Sigmoid colon (tissue), 7 donors: ENCODE results near the gene SMC3. TPM values are rescaled to one million over a fixed set of nuclear protein-coding genes. Genes with fewer than 3 reads are reported as not detected.

Experiments used
- DNase-seq: peaks from one replicate; pipeline ENCODE4 v3.0.0-alpha.2; 2019
- H3K27ac ChIP-seq, 4 donors: fragments of 200-600 bp; sonication (generic); one replicate each; pipeline ENCODE4 v1.5.1; 2016 to 2019; ENCODE audit warnings: mild to moderate bottlenecking in 1 of 4
- H3K27me3 ChIP-seq, 3 donors: fragments of 200-600 bp; sonication (generic); one replicate each; pipeline ENCODE4 v1.5.1; 2019; ENCODE audit warnings: mild to moderate bottlenecking in 1 of 3
- H3K36me3 ChIP-seq, 4 donors: fragments of 200-600 bp; sonication (generic); one replicate each; pipeline ENCODE4 v1.5.1; 2016 to 2019
- H3K4me1 ChIP-seq, 4 donors: fragments of 200-600 bp; sonication (generic); one replicate each; pipeline ENCODE4 v1.5.1; 2017 to 2019
- H3K4me3 ChIP-seq, 4 donors: fragments of 200-600 bp; sonication (generic); one replicate each; pipeline ENCODE4 v1.5.1; 2017 to 2019; ENCODE audit warnings: mild to moderate bottlenecking in 2 of 4, moderate library complexity in 1 of 4
- H3K9me3 ChIP-seq, 4 donors: fragments of 200-600 bp in 3 of 4; sonication (generic) in 3 of 4; one replicate each; pipeline versions ENCODE4 v1.5.1 to v1.6.1; 2013 to 2019
- EP300 ChIP-seq, 4 donors: sonication (generic); formaldehyde crosslinking; IDR thresholded peaks; one replicate each; pipeline ENCODE4 v1.6.1; 2017; ENCODE audit warnings: antibody characterized with exemption in 4 of 4
- POLR2A ChIP-seq, 2 donors: fragments of 450-650 bp; IDR thresholded peaks; one replicate each; pipeline ENCODE4 v1.6.1; 2016; ENCODE audit warnings: antibody characterized with exemption in 2 of 2, mild to moderate bottlenecking in 2 of 2, moderate library complexity in 2 of 2
- POLR2AphosphoS5 ChIP-seq, 4 donors: sonication (generic); formaldehyde crosslinking; IDR thresholded peaks; one replicate each; pipeline ENCODE4 v1.6.1; 2017; ENCODE audit warnings: antibody characterized with exemption in 4 of 4
- WGBS, 2 donors: extraction: QIAGEN DNeasy Blood & Tissue Kit; methylation state at CpG; one replicate each; pipeline ENCODE4 v1.1.7; 2013; 5-methylcytosine and 5-hydroxymethylcytosine counted together
- intact Hi-C: fragments of 100-400 bp; cut with DNase I; formaldehyde crosslinking; loops from one replicate; pipeline ENCODE4 v1.15.1; 2023
- polyA plus RNA-seq, 3 donors: library from polyadenylated mRNA; stranded (reverse); fragments of 200-250 nt; gene quantifications; one replicate each; pipeline ENCODE4 v1.2.3, GENCODE V29; 2013
- total RNA-seq, 4 donors: library from RNA; depleted of rRNA; stranded (reverse); fragments of >200 nt; gene quantifications; one replicate each; pipeline ENCODE4 v1.1.0, GENCODE V29; 2016
- TF ChIP-seq, protein P1 (sequence below), 4 experiments: fragments of 450-650 bp in 3 of 4; fragments of 200-600 bp in 1 of 4; IDR thresholded peaks; one replicate each; pipeline ENCODE4 v1.5.1; 2016 to 2019; ENCODE audit warnings: antibody characterized with exemption in 4 of 4, mild to moderate bottlenecking in 3 of 4, moderate library complexity in 2 of 4
- donor health status: healthy with polysubstance abuse.
- donor health status: Bipolar disorder and iron deficiency.
- donor health status: healthy.

The SMC3 gene
- total and polyA plus RNA-seq, 7 donors, result 12.6 to 43.5 (median 27.2) TPM

DNA sequence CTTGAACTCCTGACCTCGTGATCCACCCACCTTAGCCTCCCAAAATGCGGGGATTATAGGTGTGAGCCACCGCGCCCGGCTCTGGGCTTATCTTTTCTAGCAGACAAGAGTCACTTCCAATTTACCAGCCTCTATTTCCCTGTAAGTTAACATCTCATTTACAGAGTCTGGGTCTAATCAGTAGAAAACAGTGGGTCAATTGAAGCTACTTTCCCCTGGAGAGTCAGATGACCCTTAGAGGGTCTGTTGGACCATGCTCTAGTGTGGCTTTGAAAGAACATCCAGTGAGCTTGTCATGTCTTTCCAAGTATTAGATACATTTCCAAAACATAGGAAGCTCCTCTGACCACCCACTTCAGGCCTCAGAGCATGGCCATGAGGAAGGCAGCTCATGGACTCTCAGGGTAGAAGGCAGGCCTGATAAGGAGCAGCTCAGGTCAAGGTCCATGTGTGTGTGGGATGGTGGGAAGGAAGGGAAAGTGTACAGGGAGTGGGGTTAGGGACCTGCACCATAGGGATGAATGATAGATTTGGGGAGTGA is 49.1 kb downstream of the SMC3 start:
- TF ChIP-seq EP300 (IDR thresholded peaks at IDR 0.05), result no peak
- TF ChIP-seq POLR2AphosphoS5 (IDR thresholded peaks at IDR 0.05), result no peak
- TF ChIP-seq, protein P1, sequence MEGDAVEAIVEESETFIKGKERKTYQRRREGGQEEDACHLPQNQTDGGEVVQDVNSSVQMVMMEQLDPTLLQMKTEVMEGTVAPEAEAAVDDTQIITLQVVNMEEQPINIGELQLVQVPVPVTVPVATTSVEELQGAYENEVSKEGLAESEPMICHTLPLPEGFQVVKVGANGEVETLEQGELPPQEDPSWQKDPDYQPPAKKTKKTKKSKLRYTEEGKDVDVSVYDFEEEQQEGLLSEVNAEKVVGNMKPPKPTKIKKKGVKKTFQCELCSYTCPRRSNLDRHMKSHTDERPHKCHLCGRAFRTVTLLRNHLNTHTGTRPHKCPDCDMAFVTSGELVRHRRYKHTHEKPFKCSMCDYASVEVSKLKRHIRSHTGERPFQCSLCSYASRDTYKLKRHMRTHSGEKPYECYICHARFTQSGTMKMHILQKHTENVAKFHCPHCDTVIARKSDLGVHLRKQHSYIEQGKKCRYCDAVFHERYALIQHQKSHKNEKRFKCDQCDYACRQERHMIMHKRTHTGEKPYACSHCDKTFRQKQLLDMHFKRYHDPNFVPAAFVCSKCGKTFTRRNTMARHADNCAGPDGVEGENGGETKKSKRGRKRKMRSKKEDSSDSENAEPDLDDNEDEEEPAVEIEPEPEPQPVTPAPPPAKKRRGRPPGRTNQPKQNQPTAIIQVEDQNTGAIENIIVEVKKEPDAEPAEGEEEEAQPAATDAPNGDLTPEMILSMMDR (IDR thresholded peaks at IDR 0.05), result no peak
- no peak for TF ChIP-seq POLR2A (IDR thresholded peaks at IDR 0.05)
- intact Hi-C loops, result no loop called here

GRCh38 chr10:110617425-110618229 is 50.1 kb downstream of the SMC3 start:
- TF ChIP-seq, protein P1 (IDR thresholded peaks at IDR 0.05), result no peak
- TF ChIP-seq POLR2AphosphoS5 (IDR thresholded peaks at IDR 0.05) (no peak), POLR2A (IDR thresholded peaks at IDR 0.05) (no peak), EP300 (IDR thresholded peaks at IDR 0.05) (no peak)
- 87 to 95% methylated on average over 7 of the region's 7 CpGs for WGBS, 2 donors
- peak; percentile 53 for DNase-seq
- H3K4me1 ChIP-seq, result peaks cover 0 to 8% (median 0%) of the 10 kb centered on the region in 4 donors
- H3K27ac ChIP-seq, result no peak overlapping the region
- intact Hi-C loops, result no loop called here
- no peaks in the 10 kb centered on the region for H3K36me3 ChIP-seq
- no peaks in the 10 kb centered on the region for H3K9me3 ChIP-seq
- H3K4me3 ChIP-seq, result no peak overlapping the region
- no peaks in the 10 kb centered on the region for H3K27me3 ChIP-seq

More for the DNA sequence above, 49.1 kb downstream of the SMC3 start:
- no peaks in the 10 kb centered on the region for H3K9me3 ChIP-seq
- no peak overlapping the region for H3K4me3 ChIP-seq
- no peaks in the 10 kb centered on the region for H3K27me3 ChIP-seq
- no peak overlapping the region for H3K27ac ChIP-seq
- peaks cover 0 to 8% (median 0%) of the 10 kb centered on the region in 4 donors for H3K4me1 ChIP-seq
- 94 to 97% methylated on average over 5 of the region's 5 CpGs for WGBS, 2 donors
- H3K36me3 ChIP-seq, result no peaks in the 10 kb centered on the region
- DNase-seq, result no peak

- Histone ChIP-seq H3K36me3 (no peaks in the 10 kb centered on the region), H3K9me3 (no peaks in the 10 kb centered on the region), H3K27ac (no peak overlapping the region), H3K27me3 (no peaks in the 10 kb centered on the region), H3K4me3 (no peak overlapping the region), H3K4me1 (peaks cover 0 to 8% (median 0%) of the 10 kb centered on the region in 4 donors)
- intact Hi-C loops, result no loop called here
- DNase-seq, result no peak
- 73 to 77% methylated on average over 5 of the region's 5 CpGs for WGBS, 2 donors
- TF ChIP-seq, protein P1 (IDR thresholded peaks at IDR 0.05), result no peak
- no peak for TF ChIP-seq EP300 (IDR thresholded peaks at IDR 0.05)
- TF ChIP-seq POLR2A (IDR thresholded peaks at IDR 0.05), result no peak
- no peak for TF ChIP-seq POLR2AphosphoS5 (IDR thresholded peaks at IDR 0.05)
These were observed 50.7 kb downstream of the SMC3 start for GRCh38 chr10:110618230-110618610.

GRCh38 chr10:110619514-110620397 is 52.3 kb downstream of the SMC3 start:
- peaks cover 0 to 8% (median 0%) of the 10 kb centered on the region in 4 donors for H3K4me1 ChIP-seq
- no peaks in the 10 kb centered on the region for H3K36me3 ChIP-seq
- intact Hi-C loops, result no loop called here
- DNase-seq, result no peak
- no peak for TF ChIP-seq EP300 (IDR thresholded peaks at IDR 0.05)
- TF ChIP-seq, protein P1 (IDR thresholded peaks at IDR 0.05), result no peak
- no peak for TF ChIP-seq POLR2AphosphoS5 (IDR thresholded peaks at IDR 0.05)
- no peak for TF ChIP-seq POLR2A (IDR thresholded peaks at IDR 0.05)
- no peaks in the 10 kb centered on the region for H3K27me3 ChIP-seq
- 72 to 81% methylated on average over 3 of the region's 3 CpGs for WGBS, 2 donors
- H3K27ac ChIP-seq, result no peak overlapping the region
- H3K9me3 ChIP-seq, result no peaks in the 10 kb centered on the region
- H3K4me3 ChIP-seq, result no peak overlapping the region
